ENCODE results near the gene CERS6. TPM values are rescaled to one million over a fixed set of nuclear protein-coding genes. Genes with fewer than 3 reads are reported as not detected.
"Not testable (repeated sequence)": the region's sequence is repeated elsewhere in the genome, so short reads cannot be mapped to it uniquely, and the experiment has no call there.

Gene CERS6
- polyA plus RNA-seq, 4 donors = 47.1 to 61.1 (median 57.5) TPM

DNA sequence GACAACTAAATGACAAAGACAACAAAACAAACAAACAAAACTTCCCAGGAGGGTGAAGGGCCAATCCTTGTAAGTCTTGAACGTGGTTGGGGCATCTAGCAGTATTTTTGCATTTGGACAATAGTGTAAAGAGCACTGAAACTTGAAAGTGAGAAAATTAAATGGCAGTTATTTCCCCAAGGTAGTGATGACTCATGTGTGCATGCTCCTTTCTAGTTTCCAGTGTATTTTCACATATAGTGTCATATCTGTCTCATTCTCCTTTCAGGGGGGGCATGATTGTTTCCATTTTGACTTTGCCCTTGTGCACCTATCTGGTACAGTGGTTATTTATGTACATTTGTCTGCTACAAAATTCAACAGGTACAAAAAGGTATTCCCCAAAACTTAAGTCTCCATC lies 39.5 kb downstream of the CERS6 start:
- no peak for DNase-seq (ENCODE audit: low read depth in 4 of 4, low spot score in 3 of 4)

DNA sequence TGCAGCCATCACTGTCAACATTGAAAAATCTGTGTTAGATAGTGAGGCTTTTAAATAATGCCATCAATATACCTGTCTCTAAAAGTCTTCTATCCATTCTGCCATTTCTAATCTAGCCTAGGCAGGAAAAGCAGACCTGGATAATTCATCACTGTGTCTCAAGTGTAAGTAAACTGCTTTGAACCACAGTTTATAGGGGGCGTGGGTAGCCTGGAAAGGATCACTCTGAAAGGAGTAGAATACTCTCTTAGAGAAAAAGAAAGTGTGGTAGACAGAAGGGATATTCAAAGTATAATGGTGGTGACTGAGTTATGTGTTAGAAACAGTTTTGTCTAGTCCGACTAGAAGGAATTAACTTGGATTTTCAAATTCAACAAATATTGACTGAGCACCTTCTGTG lies 40.8 kb downstream of the CERS6 start:
- no peak for DNase-seq (ENCODE audit: low read depth in 4 of 4, low spot score in 3 of 4)

DNA sequence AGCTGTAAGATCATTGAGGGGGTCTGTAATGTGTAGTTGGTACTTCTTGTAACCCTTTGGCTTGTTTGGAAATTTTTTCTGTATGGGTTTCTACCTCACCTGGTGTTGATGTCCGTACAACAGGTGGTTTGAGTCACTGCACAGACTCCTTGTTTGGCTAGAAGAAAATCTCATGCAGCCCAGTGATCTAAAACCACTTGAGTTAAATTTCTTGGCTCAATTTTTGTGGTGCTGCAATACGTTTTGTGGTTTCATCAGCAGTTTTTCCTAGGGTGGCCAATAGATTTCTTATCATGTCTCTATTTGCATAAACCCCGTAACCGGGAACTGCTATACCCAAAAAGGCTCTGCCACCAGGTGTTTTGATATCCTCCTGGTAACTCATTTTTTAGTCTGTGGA lies 43.4 kb downstream of the CERS6 start:
- DNase-seq (ENCODE audit: low read depth in 4 of 4, low spot score in 3 of 4) = no peak

DNA sequence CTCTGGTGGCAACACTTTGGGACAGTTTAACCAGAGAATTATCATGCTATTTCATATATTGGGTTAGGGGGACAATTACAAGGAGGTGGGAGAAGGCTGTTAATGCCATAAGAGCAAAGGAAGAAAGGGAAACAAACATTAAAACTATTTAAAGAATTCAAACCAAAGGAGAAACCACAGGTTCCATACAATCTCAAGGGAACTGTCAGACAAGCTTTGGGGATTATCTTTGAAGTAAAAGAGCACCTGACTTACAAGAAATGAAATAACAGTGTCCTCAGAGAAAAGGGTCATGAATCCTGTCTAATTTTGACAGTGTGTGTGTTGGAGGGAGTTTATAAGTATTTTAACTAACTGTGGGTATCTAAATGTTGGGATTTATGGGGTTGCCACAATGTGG lies 44.4 kb downstream of the CERS6 start:
- no peak for DNase-seq (ENCODE audit: low read depth in 4 of 4, low spot score in 3 of 4)

DNA sequence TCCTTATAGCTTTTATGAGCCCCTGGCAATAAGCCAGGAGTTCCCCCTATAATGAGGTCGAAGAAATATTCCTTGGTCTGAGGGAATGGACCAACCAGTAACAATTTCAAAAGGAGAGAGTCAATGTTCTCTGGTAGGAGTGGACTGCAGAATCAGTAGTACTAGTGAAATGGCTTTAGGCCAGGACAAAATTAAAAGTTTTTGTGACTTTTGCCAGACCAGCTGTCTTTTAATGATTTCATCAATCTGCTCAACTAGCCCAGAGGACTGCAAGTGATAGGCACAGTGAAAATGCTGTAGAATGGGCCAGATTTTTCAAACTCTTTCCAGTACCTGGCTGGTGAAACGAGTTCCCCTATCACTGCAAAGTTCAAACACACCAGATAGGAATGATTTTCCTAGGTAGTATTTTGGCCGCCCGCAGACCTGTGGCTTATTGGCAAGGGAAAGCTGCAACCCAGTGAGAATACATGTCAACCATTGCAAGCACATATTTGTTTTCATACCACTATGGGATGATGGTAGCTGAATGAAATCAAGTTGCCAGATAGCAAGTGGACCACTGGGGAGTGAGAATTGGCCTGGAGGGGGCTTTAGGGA lies 45.5 kb downstream of the CERS6 start:
- no peak for DNase-seq (ENCODE audit: low read depth in 4 of 4, low spot score in 3 of 4)

DNA sequence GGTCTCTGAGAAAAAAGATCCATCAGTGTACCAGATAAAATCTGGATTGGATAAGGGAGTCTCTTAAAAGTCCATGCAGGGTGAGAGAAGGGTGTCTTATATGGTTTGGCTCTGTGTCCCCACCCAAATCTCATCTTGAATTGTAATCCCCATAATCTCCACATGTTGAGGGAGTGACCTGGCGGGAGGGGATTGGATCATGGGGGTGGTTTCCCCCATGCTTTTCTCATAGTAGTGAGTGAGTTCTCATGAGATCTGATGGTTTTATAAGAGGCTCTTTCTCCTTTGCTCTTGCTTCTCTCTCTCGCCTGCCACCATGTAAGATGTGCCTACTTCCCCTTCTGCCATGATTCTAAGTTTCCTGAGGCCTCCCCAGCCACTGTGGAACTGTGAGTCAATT lies 46.8 kb downstream of the CERS6 start:
- not testable (repeated sequence) for DNase-seq (ENCODE audit: low read depth in 4 of 4, low spot score in 3 of 4)

DNA sequence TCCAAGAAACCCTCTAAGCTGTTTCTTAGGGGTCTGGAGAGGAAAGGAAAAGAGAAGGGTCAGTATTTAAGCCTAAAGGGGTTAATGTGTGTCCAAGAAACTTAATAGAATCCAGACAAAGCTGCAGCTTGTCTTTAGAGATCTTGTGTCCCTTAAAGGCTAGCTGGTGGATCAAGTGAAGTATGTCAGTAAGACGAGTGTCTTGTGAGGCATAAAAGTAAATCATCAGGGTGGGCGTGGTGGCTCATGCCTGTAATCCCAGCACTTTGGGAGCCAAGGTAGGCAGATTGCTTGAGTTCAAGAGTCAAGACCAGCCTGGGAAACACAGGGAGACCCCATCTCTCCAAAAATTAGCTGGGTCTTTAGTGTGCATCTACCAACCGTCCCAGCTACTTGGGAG lies 47.8 kb downstream of the CERS6 start:
- no peak for DNase-seq (ENCODE audit: low read depth in 4 of 4, low spot score in 3 of 4)

DNA sequence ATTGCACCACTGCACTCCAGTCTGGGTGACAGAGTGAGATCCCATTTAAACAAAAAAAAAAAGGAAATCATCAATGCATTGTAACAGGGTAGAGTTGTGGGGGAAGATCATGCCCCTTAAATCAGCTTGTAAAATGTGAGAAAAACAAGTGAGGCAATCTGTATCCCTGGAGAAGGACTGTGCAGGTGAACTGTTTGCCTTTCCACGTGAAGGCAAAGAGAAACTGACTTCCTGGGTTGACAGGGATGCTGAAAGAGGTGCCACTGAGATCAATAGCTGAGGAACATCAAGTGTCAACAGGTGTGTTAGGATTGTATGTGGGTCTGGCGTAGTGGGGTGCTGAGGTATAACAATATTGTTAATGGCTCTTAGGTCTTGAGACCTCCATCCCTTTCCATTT lies 48.3 kb downstream of the CERS6 start:
- no peak for DNase-seq (ENCODE audit: low read depth in 4 of 4, low spot score in 3 of 4)

DNA sequence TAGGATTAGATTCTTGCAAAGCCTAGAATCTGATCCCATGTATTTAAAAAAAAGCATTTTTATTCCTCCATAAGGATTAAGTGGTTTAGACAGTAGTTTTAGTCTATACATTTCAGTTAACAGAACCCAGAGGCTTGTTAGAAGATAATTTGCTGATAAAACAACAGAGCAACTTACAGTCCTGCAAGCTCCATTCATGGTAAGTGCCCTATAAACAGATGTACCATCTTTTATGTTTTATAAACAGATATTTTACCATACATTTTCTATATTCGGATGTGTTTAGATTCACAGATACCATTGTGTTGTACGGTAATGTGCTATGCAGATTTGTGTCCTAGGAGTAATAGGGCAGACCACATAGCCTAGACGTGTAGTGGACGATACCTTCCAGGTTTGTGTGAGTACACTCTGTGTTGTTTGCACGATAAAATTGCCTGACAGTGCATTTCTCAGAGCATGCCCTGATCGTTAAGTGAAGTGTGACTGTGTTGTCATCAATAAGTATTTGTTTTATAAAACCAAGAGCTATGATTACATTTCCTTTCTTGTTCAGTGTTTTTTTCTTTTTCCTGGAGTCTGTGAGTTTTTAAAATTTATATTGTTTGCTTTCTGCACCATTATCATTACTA lies 54.2 kb downstream of the CERS6 start:
- DNase-seq (ENCODE audit: low read depth in 4 of 4, low spot score in 3 of 4) = no peak

DNA sequence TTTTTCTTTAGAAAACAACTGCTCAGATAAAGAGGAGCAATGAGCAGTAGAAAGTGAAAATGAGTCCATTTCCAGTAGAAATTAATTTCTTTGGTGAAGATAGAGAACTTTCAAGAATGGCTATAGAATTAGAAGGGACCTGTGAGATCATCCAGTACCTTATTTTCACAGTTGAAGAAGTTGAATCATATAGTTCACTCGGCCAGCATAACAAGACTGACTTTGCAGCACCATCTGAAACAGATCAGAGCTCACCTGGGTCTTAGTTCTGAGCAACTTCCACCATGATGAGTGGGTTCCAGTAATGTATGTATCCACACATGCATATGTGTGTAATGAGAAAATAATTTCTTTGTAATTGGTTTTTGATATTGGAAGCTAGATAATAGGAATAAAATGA lies 58.6 kb downstream of the CERS6 start:
- DNase-seq (ENCODE audit: low read depth in 4 of 4, low spot score in 3 of 4) = no peak

DNA sequence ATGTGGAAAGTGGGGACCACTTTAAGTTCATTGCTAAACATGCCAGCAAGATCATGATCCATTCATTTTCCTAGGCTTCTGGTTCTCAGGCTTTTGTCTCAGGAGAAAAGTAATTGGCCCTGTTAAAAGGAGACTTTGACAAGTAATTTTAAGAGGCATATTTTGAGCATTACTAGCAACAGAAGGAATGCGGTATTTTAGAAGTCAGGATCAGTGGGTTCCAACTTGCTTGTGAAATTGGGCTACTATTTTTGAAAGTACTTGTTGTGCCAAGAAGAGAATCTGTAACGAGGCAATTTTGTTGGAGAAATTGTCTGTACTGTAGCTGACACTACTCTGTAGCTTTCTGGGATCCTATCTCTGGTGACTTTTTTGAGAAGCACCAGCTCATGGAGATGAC lies 59.4 kb downstream of the CERS6 start:
- DNase-seq (ENCODE audit: low read depth in 4 of 4, low spot score in 3 of 4) = no peak

DNA sequence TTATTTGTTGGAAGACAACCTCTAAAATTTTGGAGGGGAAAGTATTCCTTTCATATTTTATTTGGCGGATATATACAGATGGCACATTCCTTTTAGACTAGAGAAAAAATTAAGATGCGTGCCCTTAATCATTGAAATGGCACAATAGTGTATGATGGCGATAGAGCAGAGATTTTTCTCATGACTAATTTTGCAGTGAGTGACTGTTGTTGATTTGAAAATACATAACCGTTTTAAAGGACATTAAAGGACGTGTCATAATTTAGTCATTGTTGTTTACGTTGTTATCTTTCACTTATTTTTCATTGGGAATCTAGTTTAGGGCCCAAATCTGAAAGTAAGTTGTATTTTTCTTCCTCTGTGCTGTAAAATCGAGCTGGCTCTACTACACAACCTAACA lies 61.7 kb downstream of the CERS6 start:
- no peak for DNase-seq (ENCODE audit: low read depth in 4 of 4, low spot score in 3 of 4)

DNA sequence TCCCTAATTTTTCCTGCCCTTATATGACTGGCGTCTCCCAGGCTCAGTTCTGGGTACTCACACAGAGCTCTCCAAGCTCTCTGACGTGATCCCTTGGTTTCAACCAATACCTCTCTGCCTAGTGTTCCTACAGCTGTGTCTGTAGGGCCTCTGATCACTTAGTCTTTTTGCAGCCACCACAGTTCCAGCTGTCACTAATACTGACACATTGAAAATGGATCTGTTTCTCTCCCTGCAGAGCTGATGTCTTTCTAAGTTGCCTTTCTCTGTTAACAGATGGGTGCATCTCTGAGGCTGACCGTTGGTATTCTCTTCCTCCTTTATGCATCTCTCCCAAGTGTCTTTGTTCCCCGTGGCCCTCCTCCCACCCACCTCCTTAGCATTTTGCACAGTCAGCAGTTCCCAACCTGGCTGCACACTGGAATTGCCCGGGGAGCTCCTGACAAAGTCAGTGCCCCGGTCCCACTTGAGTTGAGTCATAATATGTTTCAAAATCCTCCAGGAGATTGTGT lies 62.5 kb downstream of the CERS6 start:
- DNase-seq (ENCODE audit: low read depth in 4 of 4, low spot score in 3 of 4) = no peak

DNA sequence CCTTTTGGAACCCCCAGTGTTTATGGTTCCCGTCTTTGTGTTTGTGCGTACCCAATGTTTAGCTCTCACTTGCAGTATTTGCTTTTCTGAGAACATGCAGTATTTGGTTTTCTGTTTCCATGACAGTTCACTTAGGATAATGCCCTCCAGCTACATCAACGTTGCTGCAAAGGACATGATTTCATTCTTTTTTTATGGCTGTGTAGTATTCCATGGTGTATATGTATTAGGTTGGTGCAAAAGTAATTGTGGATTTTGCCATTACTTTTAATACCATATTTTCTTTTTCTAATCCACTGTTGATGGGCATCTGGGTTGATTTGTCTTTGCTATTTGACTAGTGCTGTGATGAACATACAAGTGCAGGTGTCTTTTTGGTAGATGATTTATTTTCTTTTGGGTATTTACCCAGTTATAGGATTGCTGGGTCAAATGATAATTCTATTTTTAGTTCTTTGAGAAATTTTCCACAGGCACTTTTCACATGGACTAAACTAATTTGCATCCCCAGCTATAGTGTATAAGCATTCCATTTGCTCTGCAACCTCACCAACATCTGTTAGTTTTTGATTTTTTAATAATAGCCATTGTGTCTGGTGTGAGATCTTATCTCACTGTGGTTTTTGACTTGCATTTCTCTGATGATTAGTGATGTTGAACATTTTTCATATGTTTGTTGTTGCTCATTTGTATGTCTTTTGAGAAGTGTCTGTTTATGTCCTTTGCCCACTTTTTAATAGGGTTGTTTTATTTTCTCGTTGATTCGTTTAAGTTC lies 63.6 kb downstream of the CERS6 start:
- no peak for DNase-seq (ENCODE audit: low read depth in 4 of 4, low spot score in 3 of 4)

DNA sequence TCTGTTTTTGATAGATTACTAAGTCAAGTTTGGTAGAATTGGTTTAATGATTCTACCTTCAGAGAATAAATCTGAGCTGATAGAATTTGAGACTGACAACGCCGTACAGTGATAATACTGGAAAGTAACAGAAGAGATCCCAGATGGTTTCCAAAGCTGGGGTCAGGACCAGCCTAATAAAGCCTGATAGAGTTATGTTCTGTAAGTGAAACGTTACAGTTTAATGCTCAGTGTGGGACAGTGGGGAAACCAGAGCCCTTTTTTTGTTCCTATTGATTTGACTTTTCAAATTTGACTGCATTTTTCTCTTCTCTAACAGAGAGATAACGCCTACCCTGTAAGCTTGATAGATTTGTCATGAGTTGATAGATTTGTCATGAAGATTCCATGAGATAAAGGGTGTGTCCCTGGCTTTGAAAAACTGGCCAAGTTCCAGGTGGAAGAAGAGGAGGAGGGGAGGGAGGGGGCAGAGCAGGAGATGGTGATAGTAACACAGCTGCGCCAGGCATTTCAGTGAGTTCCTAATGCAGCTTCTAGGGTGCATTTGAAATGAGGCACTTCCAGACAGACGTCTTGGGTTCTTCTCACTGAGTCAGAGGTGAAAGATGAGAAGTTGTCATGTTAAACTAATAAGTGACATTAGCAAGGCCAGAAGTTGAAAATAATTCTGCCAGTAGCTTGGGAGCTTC lies 65.1 kb downstream of the CERS6 start:
- DNase-seq (ENCODE audit: low read depth in 4 of 4, low spot score in 3 of 4) = peak in 1 of 4 donors; percentile 23

DNA sequence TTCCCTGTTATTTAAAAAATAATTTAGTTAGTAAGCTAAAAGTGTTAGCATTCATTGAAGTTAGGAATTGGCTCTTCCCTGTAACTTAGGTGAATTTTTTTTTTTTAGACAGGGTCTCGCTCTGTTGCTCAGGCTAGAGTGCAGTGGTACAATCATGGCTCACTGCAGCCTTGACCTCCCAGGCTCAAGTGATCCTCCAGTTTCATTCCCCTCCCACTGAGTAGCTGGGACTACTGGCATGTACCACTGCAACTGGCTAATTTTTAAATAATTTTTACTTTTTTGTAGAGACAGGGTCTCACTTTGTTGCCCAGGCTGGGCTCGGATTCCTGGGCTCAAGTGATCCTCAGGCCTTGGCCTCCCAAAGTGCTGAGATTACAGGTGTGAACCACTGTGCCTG lies 66.4 kb downstream of the CERS6 start:
- DNase-seq (ENCODE audit: low read depth in 4 of 4, low spot score in 3 of 4) = no peak

DNA sequence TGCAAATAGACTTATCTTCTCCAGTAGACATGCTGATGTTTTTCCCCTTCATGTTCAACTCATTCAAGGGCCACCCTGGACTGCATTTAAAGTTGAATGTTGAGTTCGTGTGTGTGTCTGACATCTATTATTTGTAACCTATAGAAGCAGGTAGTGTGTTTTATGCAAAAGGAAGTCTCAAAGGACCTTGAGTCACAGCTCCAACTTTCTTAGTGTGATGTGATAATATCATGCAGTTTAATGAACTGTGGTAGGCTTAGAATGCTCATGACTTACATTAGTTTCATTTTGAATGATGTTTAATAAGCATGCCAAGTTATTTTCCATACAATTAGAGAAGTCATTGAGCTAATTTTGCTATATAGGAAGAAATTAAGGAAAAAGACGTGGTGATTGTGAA lies 67.9 kb downstream of the CERS6 start:
- DNase-seq (ENCODE audit: low read depth in 4 of 4, low spot score in 3 of 4) = no peak

DNA sequence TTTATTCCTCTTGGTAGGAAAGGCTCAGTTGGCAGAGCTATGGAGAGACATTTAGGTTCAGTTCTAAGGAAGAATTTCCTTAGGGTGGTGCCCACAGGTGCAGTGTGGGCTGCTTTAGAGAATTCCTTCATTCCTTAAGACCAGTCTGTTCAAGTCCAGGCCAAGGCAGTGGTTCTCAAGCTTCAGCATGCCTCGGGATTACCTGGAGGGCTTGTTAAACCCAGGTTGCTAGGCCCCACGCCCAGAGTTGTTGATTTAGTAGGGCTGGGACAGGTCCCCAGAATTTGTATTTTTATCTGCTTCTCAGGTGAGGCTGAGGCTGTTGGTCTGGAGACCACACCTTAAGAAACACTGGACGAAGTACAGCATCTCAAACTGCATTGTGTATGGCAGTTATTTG lies 68.9 kb downstream of the CERS6 start:
- DNase-seq (ENCODE audit: low read depth in 4 of 4, low spot score in 3 of 4) = no peak

DNA sequence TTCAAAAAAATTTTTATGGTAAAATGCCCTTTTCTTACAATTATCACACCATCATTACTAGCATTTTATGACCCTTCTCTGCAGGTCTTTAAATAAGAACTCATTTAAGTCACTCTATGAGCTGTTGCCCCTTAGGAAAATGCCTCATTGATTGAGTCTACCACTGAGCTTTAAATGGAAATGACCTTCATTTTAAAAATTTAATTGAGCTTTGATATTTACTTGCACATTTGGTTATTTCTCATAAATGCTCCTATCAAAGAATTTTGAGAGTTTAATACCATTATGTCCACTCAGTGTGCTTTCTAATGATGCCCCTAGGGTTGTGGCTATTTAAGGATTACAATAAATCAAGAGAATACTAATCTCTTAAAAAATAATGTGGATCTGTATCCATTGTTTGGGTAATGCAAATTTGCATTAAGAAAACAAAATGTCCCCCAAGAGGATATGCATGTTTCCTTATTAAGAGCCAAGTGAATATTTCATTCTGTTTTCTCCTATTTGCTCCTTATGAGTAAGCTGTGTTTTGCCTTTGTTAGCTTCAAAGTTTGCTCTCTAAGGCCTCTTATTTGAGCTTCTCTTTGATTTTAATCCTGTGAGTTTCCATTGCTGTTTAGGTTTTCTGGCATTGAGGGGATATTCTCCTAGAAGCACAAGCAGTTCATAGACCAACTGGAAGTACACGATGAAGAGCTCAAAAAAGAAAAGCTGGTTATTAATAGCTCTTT lies 69.8 kb downstream of the CERS6 start:
- no peak for DNase-seq (ENCODE audit: low read depth in 4 of 4, low spot score in 3 of 4)

DNA sequence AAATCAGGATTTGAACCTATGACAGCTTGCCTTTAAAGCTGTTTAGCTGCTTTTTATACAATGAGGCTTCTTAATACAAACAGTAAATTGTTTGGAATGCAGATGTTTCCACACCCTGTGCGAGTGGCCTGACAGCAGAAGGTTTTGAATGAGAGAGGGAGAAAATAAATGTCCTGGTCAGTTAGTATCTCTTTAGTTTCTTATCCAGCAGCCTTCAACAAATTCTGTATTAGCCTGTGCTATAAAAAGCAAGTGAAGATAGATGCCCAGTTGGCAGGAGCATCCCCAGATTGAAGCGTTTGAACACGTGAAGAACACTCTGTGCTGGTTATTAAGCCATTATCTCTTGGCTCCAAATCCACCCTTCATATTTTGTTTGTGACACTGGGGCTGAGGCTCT lies 70.6 kb downstream of the CERS6 start:
- no peak for DNase-seq (ENCODE audit: low read depth in 4 of 4, low spot score in 3 of 4)

DNA sequence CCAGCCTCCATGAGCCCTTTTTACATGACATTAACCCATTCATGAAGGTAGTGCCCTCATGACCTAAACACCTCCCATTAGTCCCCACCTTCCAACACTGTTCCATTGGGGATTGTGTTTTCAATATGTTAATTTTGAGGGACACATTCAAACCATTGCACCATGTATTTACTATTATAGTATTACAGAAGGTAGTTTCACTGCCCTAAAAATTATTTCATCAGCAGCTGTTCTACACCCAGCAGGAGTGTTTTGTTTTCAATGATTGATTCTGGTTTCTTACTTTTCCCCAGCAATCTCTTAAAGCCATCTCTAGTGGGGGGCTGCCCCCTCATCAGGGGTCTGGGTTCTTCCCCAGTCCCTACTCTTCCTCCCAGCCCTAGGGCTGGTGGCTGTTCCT lies 71.9 kb downstream of the CERS6 start:
- DNase-seq (ENCODE audit: low read depth in 4 of 4, low spot score in 3 of 4) = no peak

All from right renal pelvis (tissue), 4 donors.